GM18498 (cell line): Measurements from ENCODE around the gene REXO1.

Experiments used
- ATAC-seq: cut with Tn5 transposase; IDR thresholded peaks from one replicate; pipeline ENCODE4 v1.9.1; 2021; ENCODE audit warnings: mild to moderate bottlenecking, moderate library complexity; ENCODE audit not compliant: unreplicated experiment

The REXO1 gene

GRCh38 chr19:1768918-1769644 lies 79.2 kb downstream of the REXO1 start:
- ATAC-seq, result no peak

- no peak for ATAC-seq
Measured at GRCh38 chr19:1768248-1768647, 80.0 kb downstream of the REXO1 start.

GRCh38 chr19:1767464-1767933 lies 80.8 kb downstream of the REXO1 start:
- ATAC-seq, result no peak

GRCh38 chr19:1766800-1767352 lies 81.4 kb downstream of the REXO1 start:
- ATAC-seq, result no peak

- ATAC-seq, result no peak
Measured at GRCh38 chr19:1765904-1766799, 82.1 kb downstream of the REXO1 start.
